Uterus (tissue), 2 donors: ENCODE results near the gene CCDC150.

Experiments
- POLR2A ChIP-seq, 2 donors: fragments of 450-650 bp; IDR thresholded peaks; one replicate each; pipeline ENCODE4 v1.6.1; 2016; ENCODE audit warnings: antibody characterized with exemption in 2 of 2, mild to moderate bottlenecking in 1 of 2, moderate library complexity in 1 of 2
- TF ChIP-seq, protein P1 (sequence below), 4 experiments: fragments of 200-600 bp in 2 of 4; fragments of 450-650 bp in 2 of 4; sonication (generic) in 2 of 4; IDR thresholded peaks; one replicate each; pipeline ENCODE4 v1.5.1; 2016 to 2019; ENCODE audit warnings: antibody characterized with exemption in 4 of 4, mild to moderate bottlenecking in 2 of 4, moderate library complexity in 1 of 4

- TF ChIP-seq, protein P1, sequence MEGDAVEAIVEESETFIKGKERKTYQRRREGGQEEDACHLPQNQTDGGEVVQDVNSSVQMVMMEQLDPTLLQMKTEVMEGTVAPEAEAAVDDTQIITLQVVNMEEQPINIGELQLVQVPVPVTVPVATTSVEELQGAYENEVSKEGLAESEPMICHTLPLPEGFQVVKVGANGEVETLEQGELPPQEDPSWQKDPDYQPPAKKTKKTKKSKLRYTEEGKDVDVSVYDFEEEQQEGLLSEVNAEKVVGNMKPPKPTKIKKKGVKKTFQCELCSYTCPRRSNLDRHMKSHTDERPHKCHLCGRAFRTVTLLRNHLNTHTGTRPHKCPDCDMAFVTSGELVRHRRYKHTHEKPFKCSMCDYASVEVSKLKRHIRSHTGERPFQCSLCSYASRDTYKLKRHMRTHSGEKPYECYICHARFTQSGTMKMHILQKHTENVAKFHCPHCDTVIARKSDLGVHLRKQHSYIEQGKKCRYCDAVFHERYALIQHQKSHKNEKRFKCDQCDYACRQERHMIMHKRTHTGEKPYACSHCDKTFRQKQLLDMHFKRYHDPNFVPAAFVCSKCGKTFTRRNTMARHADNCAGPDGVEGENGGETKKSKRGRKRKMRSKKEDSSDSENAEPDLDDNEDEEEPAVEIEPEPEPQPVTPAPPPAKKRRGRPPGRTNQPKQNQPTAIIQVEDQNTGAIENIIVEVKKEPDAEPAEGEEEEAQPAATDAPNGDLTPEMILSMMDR (IDR thresholded peaks at IDR 0.05): no peak
- no peak for TF ChIP-seq POLR2A (IDR thresholded peaks at IDR 0.05)
These were observed 63.1 kb downstream of the CCDC150 start for GRCh38 chr2:196702641-196703040.
